Liver (tissue), 9 donors: Measurements from ENCODE around the gene BRD1. TPM values are rescaled to one million over a fixed set of nuclear protein-coding genes. Genes with fewer than 3 reads are reported as not detected.

Source experiments
- DNase-seq: peaks from one replicate; pipeline ENCODE4 v3.0.0-alpha.2; 2017; ENCODE audit warnings: low spot score
- H3K27ac ChIP-seq, 2 donors: one replicate each; pipeline ENCODE4 v1.7.0; 2013; ENCODE audit warnings: inconsistent platforms in 2 of 2, low read length in 2 of 2, control low read depth in 1 of 2, low read depth in 1 of 2, mild to moderate bottlenecking in 1 of 2
- H3K27me3 ChIP-seq, 4 donors: one replicate each; pipeline versions ENCODE4 v1.6.1 to v1.7.0; 2013; ENCODE audit warnings: low read length in 3 of 4, inconsistent platforms in 1 of 4, mild to moderate bottlenecking in 1 of 4, moderate library complexity in 1 of 4; ENCODE audit not compliant: control insufficient read depth in 4 of 4, insufficient read depth in 4 of 4
- H3K36me3 ChIP-seq, 4 donors: one replicate each; pipeline versions ENCODE4 v1.6.1 to v1.7.0; 2013; ENCODE audit warnings: low read length in 3 of 4, mild to moderate bottlenecking in 3 of 4, low read depth in 1 of 4, moderate library complexity in 1 of 4; ENCODE audit not compliant: control insufficient read depth in 4 of 4, insufficient read depth in 3 of 4
- H3K4me1 ChIP-seq, 4 donors: one replicate each; pipeline versions ENCODE4 v1.6.1 to v1.7.0; 2013; ENCODE audit warnings: low read length in 3 of 4, mild to moderate bottlenecking in 3 of 4, moderate library complexity in 1 of 4; ENCODE audit not compliant: control insufficient read depth in 4 of 4, insufficient read depth in 4 of 4
- H3K4me3 ChIP-seq, 3 donors: one replicate each; pipeline versions ENCODE4 v1.6.1 to v1.7.0; 2013; ENCODE audit warnings: low read length in 3 of 3, control low read depth in 1 of 3, low read depth in 1 of 3, mild to moderate bottlenecking in 1 of 3
- H3K9ac ChIP-seq, 2 donors: one replicate each; pipeline ENCODE4 v1.7.0; 2013; ENCODE audit warnings: low read length in 2 of 2, mild to moderate bottlenecking in 2 of 2, moderate library complexity in 2 of 2, control low read depth in 1 of 2, low read depth in 1 of 2
- H3K9me3 ChIP-seq, 4 donors: one replicate each; pipeline versions ENCODE4 v1.6.1 to v1.7.0; 2013; ENCODE audit warnings: low read length in 3 of 4; ENCODE audit not compliant: control insufficient read depth in 4 of 4
- ATF3 ChIP-seq: IDR thresholded peaks from 2 replicates; pipeline ENCODE4 v1.6.1; 2016; ENCODE audit warnings: antibody characterized with exemption
- CTCF ChIP-seq: fragments of 150-350 bp; IDR thresholded peaks from 2 replicates; pipeline ENCODE4 v1.5.1; 2017; ENCODE audit warnings: improper control_type of control experiment, low read depth, low read length; ENCODE audit not compliant: missing input control
- EGR1 ChIP-seq, 2 donors: IDR thresholded peaks; 2 replicates each; pipeline ENCODE4 v1.6.1; 2016 to 2018; ENCODE audit warnings: antibody characterized with exemption in 2 of 2, low read depth in 2 of 2
- FOXA1 ChIP-seq: IDR thresholded peaks from 2 replicates; pipeline ENCODE4 v1.6.1; 2016; ENCODE audit warnings: antibody characterized with exemption
- FOXA2 ChIP-seq: IDR thresholded peaks from 2 replicates; pipeline ENCODE4 v1.6.1; 2016; ENCODE audit warnings: antibody characterized with exemption
- GABPA ChIP-seq, 2 donors: IDR thresholded peaks in 1 of 2; conservative IDR thresholded peaks in 1 of 2; 2 replicates each; pipeline ENCODE4 v1.6.1; 2016; ENCODE audit warnings: antibody characterized with exemption in 2 of 2, mild to moderate bottlenecking in 1 of 2, moderate library complexity in 1 of 2
- HNF4A ChIP-seq, 2 donors: conservative IDR thresholded peaks; 2 replicates each; pipeline ENCODE4 v1.6.1; 2016; ENCODE audit warnings: antibody characterized with exemption in 2 of 2, mild to moderate bottlenecking in 2 of 2
- HNF4G ChIP-seq: IDR thresholded peaks from 2 replicates; pipeline ENCODE4 v1.6.1; 2016; ENCODE audit warnings: antibody characterized with exemption
- JUND ChIP-seq, 2 donors: IDR thresholded peaks; 2 replicates each; pipeline ENCODE4 v1.6.1; 2016; ENCODE audit warnings: antibody characterized with exemption in 2 of 2
- MAX ChIP-seq: IDR thresholded peaks from 2 replicates; pipeline ENCODE4 v1.6.1; 2016; ENCODE audit warnings: antibody characterized with exemption
- NR2F2 ChIP-seq: IDR thresholded peaks from 2 replicates; pipeline ENCODE4 v1.6.1; 2016; ENCODE audit warnings: antibody characterized with exemption
- RAD21 ChIP-seq, 2 donors: IDR thresholded peaks; 2 replicates each; pipeline ENCODE4 v1.6.1; 2016; ENCODE audit warnings: antibody characterized with exemption in 2 of 2, mild to moderate bottlenecking in 2 of 2
- REST ChIP-seq: IDR thresholded peaks from 2 replicates; pipeline ENCODE4 v1.6.1; 2016; ENCODE audit warnings: antibody characterized with exemption, mild to moderate bottlenecking
- RXRA ChIP-seq, 2 donors: IDR thresholded peaks; 2 replicates each; pipeline ENCODE4 v1.6.1; 2017 to 2018; ENCODE audit warnings: antibody characterized with exemption in 2 of 2, mild to moderate bottlenecking in 1 of 2
- SP1 ChIP-seq: IDR thresholded peaks from 2 replicates; pipeline ENCODE4 v1.6.1; 2018; ENCODE audit warnings: antibody characterized with exemption, mild to moderate bottlenecking
- TAF1 ChIP-seq: conservative IDR thresholded peaks from 2 replicates; pipeline ENCODE4 v1.6.1; 2016; ENCODE audit warnings: antibody characterized with exemption, mild to moderate bottlenecking
- YY1 ChIP-seq: IDR thresholded peaks from 2 replicates; pipeline ENCODE4 v1.6.1; 2016; ENCODE audit warnings: antibody characterized with exemption, mild to moderate bottlenecking
- WGBS: extraction: QIAGEN DNeasy Blood & Tissue Kit; methylation state at CpG from one replicate; pipeline ENCODE4 v1.1.7; 2013; 5-methylcytosine and 5-hydroxymethylcytosine counted together
- polyA plus RNA-seq, 2 donors: library from polyadenylated mRNA; stranded (reverse) in 1 of 2; unstranded in 1 of 2; fragments of 200-250 nt in 1 of 2; fragments of >200 nt in 1 of 2; fragmentation: Nextera tagmentation in 1 of 2; extraction: Ambion mirVana in 1 of 2; gene quantifications; one replicate each; pipeline versions ENCODE4 v1.2.1 to v1.2.3, GENCODE V29; 2013 to 2015
- total RNA-seq, 2 donors: library from RNA; depleted of rRNA; stranded (reverse); fragments of >200 nt; gene quantifications; one replicate each; pipeline ENCODE4 v1.2.3, GENCODE V29; 2014
- TF ChIP-seq, protein P1 (sequence below): IDR thresholded peaks from 2 replicates; pipeline ENCODE4 v1.6.1; 2016; ENCODE audit warnings: antibody characterized with exemption
- donor health status: healthy.
- donor health status: healthy.
- donor health status: healthy.
- donor health status: healthy.
- donor health status: healthy.

Gene BRD1
- total and polyA plus RNA-seq, 4 donors = 3.3 to 20.7 (median 11.6) TPM

GRCh38 chr22:49814856-49815255, 12.8 kb downstream of the BRD1 start:
- Histone ChIP-seq H3K27me3 (no peaks in the 10 kb centered on the region), H3K36me3 (peaks cover 5 to 19% (median 13%) of the 10 kb centered on the region in 4 donors), H3K4me1 (peaks cover 13 to 34% (median 25%) of the 10 kb centered on the region in 4 donors), H3K4me3 (no peak overlapping the region), H3K9me3 (no peaks in the 10 kb centered on the region), H3K9ac (no peak overlapping the region), H3K27ac (no peak overlapping the region)
- no peak for TF ChIP-seq EGR1 (IDR thresholded peaks at IDR 0.05; ENCODE audit: low read depth in 2 of 2)
- TF ChIP-seq ATF3 = no peak
- TF ChIP-seq MAX = no peak
- no peak for TF ChIP-seq JUND (IDR thresholded peaks at IDR 0.05)
- TF ChIP-seq HNF4G = no peak
- TF ChIP-seq RXRA (IDR thresholded peaks at IDR 0.05) = no peak
- TF ChIP-seq NR2F2 = no peak
- no peak for TF ChIP-seq FOXA1
- TF ChIP-seq, protein P1, sequence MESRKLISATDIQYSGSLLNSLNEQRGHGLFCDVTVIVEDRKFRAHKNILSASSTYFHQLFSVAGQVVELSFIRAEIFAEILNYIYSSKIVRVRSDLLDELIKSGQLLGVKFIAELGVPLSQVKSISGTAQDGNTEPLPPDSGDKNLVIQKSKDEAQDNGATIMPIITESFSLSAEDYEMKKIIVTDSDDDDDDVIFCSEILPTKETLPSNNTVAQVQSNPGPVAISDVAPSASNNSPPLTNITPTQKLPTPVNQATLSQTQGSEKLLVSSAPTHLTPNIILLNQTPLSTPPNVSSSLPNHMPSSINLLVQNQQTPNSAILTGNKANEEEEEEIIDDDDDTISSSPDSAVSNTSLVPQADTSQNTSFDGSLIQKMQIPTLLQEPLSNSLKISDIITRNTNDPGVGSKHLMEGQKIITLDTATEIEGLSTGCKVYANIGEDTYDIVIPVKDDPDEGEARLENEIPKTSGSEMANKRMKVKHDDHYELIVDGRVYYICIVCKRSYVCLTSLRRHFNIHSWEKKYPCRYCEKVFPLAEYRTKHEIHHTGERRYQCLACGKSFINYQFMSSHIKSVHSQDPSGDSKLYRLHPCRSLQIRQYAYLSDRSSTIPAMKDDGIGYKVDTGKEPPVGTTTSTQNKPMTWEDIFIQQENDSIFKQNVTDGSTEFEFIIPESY = no peak
- TF ChIP-seq GABPA (IDR thresholded peaks at IDR 0.05 in 1 of 2, conservative IDR thresholded peaks at IDR 0.05 in 1 of 2) = no peak
- no peak for DNase-seq
- WGBS = 86% methylated on average over 8 of the region's 8 CpGs

- Histone ChIP-seq H3K27ac (no peak overlapping the region), H3K27me3 (no peaks in the 10 kb centered on the region), H3K36me3 (peaks cover 5 to 19% (median 13%) of the 10 kb centered on the region in 4 donors), H3K4me1 (peaks cover 13 to 36% (median 25%) of the 10 kb centered on the region in 4 donors), H3K9me3 (no peaks in the 10 kb centered on the region), H3K4me3 (no peak overlapping the region), H3K9ac (no peak overlapping the region)
- WGBS = 96% methylated on average over 14 of the region's 14 CpGs
- no peak for DNase-seq
- TF ChIP-seq TAF1 = no peak
- no peak for TF ChIP-seq NR2F2
- no peak for TF ChIP-seq ATF3
- TF ChIP-seq RAD21 (IDR thresholded peaks at IDR 0.05) = no peak
- no peak for TF ChIP-seq CTCF
- TF ChIP-seq FOXA2 = no peak
- no peak for TF ChIP-seq RXRA (IDR thresholded peaks at IDR 0.05)
- no peak for TF ChIP-seq HNF4A (conservative IDR thresholded peaks at IDR 0.05)
- TF ChIP-seq MAX = no peak
- TF ChIP-seq FOXA1 = no peak
- no peak for TF ChIP-seq EGR1 (IDR thresholded peaks at IDR 0.05; ENCODE audit: low read depth in 2 of 2)
- TF ChIP-seq JUND (IDR thresholded peaks at IDR 0.05) = no peak
- TF ChIP-seq HNF4G = no peak
- TF ChIP-seq GABPA (IDR thresholded peaks at IDR 0.05 in 1 of 2, conservative IDR thresholded peaks at IDR 0.05 in 1 of 2) = no peak
- TF ChIP-seq YY1 = no peak
- TF ChIP-seq, protein P1 = no peak
- no peak for TF ChIP-seq SP1
- TF ChIP-seq REST = no peak
Measured at GRCh38 chr22:49814164-49814686, 13.4 kb downstream of the BRD1 start.
